GM12878 (cell line): ENCODE measurements around the gene MAL. TPM values are rescaled to one million over a fixed set of nuclear protein-coding genes. Genes with fewer than 3 reads are reported as not detected.

ENCODE experiments used
- ATAC-seq: fragments of 200-7000 bp; cut with Tn5 transposase; 3 replicates; pipeline ENCODE4 v1.9.1; 2020; ENCODE audit warnings: mild to moderate bottlenecking, moderate library complexity
- BruUV-seq: library from RNA; stranded (reverse); fragments of 400-500 nt; replicated peaks from 2 replicates; lab custom pipeline; 2021; lab: Mats Ljungman, UMichigan
- CTCF ChIA-PET: fragments of 300-600 bp; sonication (Branson Sonifier 250); formaldehyde crosslinking; extraction: SDS; loops from one replicate; lab custom pipeline; 2021; ENCODE audit warnings: inconsistent platforms; lab: Yijun Ruan, JAX
- POLR2A ChIA-PET: fragments of 350-600 bp; formaldehyde crosslinking; extraction: SDS; loops from one replicate; lab custom pipeline; 2021; ENCODE audit warnings: inconsistent platforms; lab: Charles Lee
- RAD21 ChIA-PET: fragments of 300-600 bp; sonication (Branson Sonifier 250); formaldehyde crosslinking; loops from one replicate; lab custom pipeline; 2023; ENCODE audit warnings: antibody characterized with exemption; ENCODE audit not compliant: unreplicated experiment; lab: Charles Lee
- SMC1A ChIA-PET: fragments of 300-600 bp; sonication (Branson Sonifier 250); formaldehyde crosslinking; loops from one replicate; lab custom pipeline; 2023; ENCODE audit not compliant: unreplicated experiment, uncharacterized antibody; lab: Charles Lee
- DNase-seq: peaks from one replicate; pipeline ENCODE4 v3.0.0-alpha.2; 2011; ENCODE audit warnings: low read depth, low spot score
- FAIRE-seq: peaks from 3 replicates; lab custom pipeline; 2011; peaks lifted over from hg19 to GRCh38; lab: Jason Lieb, UNC
- H2AFZ ChIP-seq: 2 replicates; pipeline ENCODE4 v1.6.0; 2011; ENCODE audit warnings: low read depth, low read length, control low read depth; ENCODE audit not compliant: control insufficient read depth
- H3K27ac ChIP-seq: 2 replicates; pipeline ENCODE4 v1.5.1; 2011; ENCODE audit warnings: control low read depth; ENCODE audit not compliant: control insufficient read depth, insufficient read depth
- H3K27me3 ChIP-seq, 2 experiments: replicated peaks in 1 of 2; 2 replicates each; pipeline versions ENCODE4 v1.6.0 to v1.6.1; 2011; ENCODE audit warnings: low read length in 1 of 2; ENCODE audit not compliant: control insufficient read depth in 2 of 2, insufficient read depth in 2 of 2
- H3K36me3 ChIP-seq, 2 experiments: 2 replicates each; pipeline ENCODE4 v1.5.1; 2011; ENCODE audit warnings: low read length in 1 of 2; ENCODE audit not compliant: control insufficient read depth in 2 of 2, insufficient read depth in 2 of 2
- H3K4me1 ChIP-seq: 2 replicates; pipeline ENCODE4 v1.6.1; 2011; ENCODE audit warnings: mild to moderate bottlenecking, low read length, moderate library complexity, mixed read lengths; ENCODE audit not compliant: control insufficient read depth, insufficient read depth
- H3K4me2 ChIP-seq: 2 replicates; pipeline ENCODE4 v1.6.0; 2011; ENCODE audit warnings: control low read depth; ENCODE audit not compliant: control insufficient read depth, insufficient read depth
- H3K4me3 ChIP-seq: fragments of 200-600 bp; sonication (generic); 2 replicates; pipeline ENCODE4 v1.5.1; 2016
- H3K79me2 ChIP-seq: 2 replicates; pipeline ENCODE4 v1.6.0; 2011; ENCODE audit warnings: low read length; ENCODE audit not compliant: control insufficient read depth, insufficient read depth
- H3K9ac ChIP-seq: 2 replicates; pipeline ENCODE4 v1.8.0; 2011; ENCODE audit warnings: low read length, control low read depth, mixed read lengths; ENCODE audit not compliant: control insufficient read depth, insufficient read depth
- H3K9me3 ChIP-seq: replicated peaks from 3 replicates; pipeline ENCODE4 v1.5.1; 2011; ENCODE audit warnings: mild to moderate bottlenecking, low read length; ENCODE audit not compliant: control insufficient read depth, insufficient read depth
- H4K20me1 ChIP-seq: 2 replicates; pipeline ENCODE4 v1.6.0; 2011; ENCODE audit not compliant: control insufficient read depth, insufficient read depth
- ESRRA ChIP-seq: IDR thresholded peaks from 2 replicates; pipeline ENCODE4 v1.6.1; 2012; ENCODE audit warnings: mild to moderate bottlenecking, low read length, improper control_type of control experiment
- IKZF1 ChIP-seq: fragments of 450-650 bp; conservative IDR thresholded peaks from 2 replicates; pipeline ENCODE4 v1.6.1; 2017; ENCODE audit warnings: antibody characterized with exemption, mild to moderate bottlenecking
- STAT3 ChIP-seq: IDR thresholded peaks from 2 replicates; pipeline ENCODE4 v1.6.1; 2011; ENCODE audit warnings: low read depth, low read length, improper control_type of control experiment
- TBL1XR1 ChIP-seq: IDR thresholded peaks from 2 replicates; pipeline ENCODE4 v1.6.1; 2012; ENCODE audit warnings: low read depth, low read length, improper control_type of control experiment
- ZNF622 ChIP-seq: fragments of 450-650 bp; IDR thresholded peaks from 2 replicates; pipeline ENCODE4 v1.6.1; 2017; ENCODE audit warnings: mild to moderate bottlenecking, inconsistent platforms
- WGBS: methylation state at CpG from one replicate; pipeline ENCODE4 v1.1.6; 2016; ENCODE audit warnings: low lambda C conversion rate; ENCODE audit not compliant: insufficient replicate concordance, insufficient coverage; ENCODE audit errors: missing lambda C conversion rate; 5-methylcytosine and 5-hydroxymethylcytosine counted together
- in situ Hi-C: fragments of 300-500 bp; cut with MboI; formaldehyde crosslinking; loops from 9 replicates; pipeline ENCODE4 v1.14.3; 2018; ENCODE audit warnings: mixed read lengths
- intact Hi-C: fragments of 100-400 bp; cut with micrococcal nuclease; formaldehyde crosslinking; loops from one replicate; pipeline ENCODE4 v1.14.2; 2022; ENCODE audit not compliant: unreplicated experiment
- polyA plus RNA-seq, 11 experiments: library from polyadenylated mRNA; depleted of rRNA in 4 of 11; unstranded in 6 of 11; stranded (reverse) in 5 of 11; fragments of >200 nt; fragmentation: Nextera tagmentation in 4 of 11; fragmentation: Illumina TruSeq in 1 of 11; extraction: Ambion mirVana in 4 of 11; extraction: Trizol in 1 of 11; gene quantifications; 1 replicate in 1 of 11; 2 replicates in 10 of 11; pipeline versions ENCODE4 v1.2.1 to v1.2.3, GENCODE V29; 2011 to 2016; ENCODE audit warnings: inconsistent platforms in 2 of 11, missing spikeins in 2 of 11, low read depth in 1 of 11
- total RNA-seq, 4 experiments: library from RNA; depleted of rRNA in 3 of 4; stranded (reverse); fragments of >200 nt in 3 of 4; fragmentation: Illumina TruSeq in 1 of 4; extraction: Trizol in 1 of 4; gene quantifications; 2 replicates each; pipeline versions ENCODE4 v1.2.1 to v1.2.3, GENCODE V29; 2013 to 2021
- TF ChIP-seq, protein P1 (sequence below): fragments of 450-650 bp; IDR thresholded peaks from 2 replicates; pipeline ENCODE4 v1.6.1; 2016; ENCODE audit warnings: mild to moderate bottlenecking, moderate library complexity, borderline replicate concordance
- TF ChIP-seq, protein P2 (sequence below): fragments of 450-650 bp; IDR thresholded peaks from 2 replicates; pipeline ENCODE4 v1.6.1; 2017; ENCODE audit warnings: mild to moderate bottlenecking
- TF ChIP-seq, protein P3 (sequence below): fragments of 450-650 bp; IDR thresholded peaks from 2 replicates; pipeline ENCODE4 v1.6.1; 2017; ENCODE audit warnings: borderline replicate concordance

The MAL gene
- total and polyA plus RNA-seq, 10 of the 15 experiments (the other 5 are each of a cell fraction or from before 2014, with no cell fraction given) = 1.3 to 4.5 (median 1.7) TPM

DNA sequence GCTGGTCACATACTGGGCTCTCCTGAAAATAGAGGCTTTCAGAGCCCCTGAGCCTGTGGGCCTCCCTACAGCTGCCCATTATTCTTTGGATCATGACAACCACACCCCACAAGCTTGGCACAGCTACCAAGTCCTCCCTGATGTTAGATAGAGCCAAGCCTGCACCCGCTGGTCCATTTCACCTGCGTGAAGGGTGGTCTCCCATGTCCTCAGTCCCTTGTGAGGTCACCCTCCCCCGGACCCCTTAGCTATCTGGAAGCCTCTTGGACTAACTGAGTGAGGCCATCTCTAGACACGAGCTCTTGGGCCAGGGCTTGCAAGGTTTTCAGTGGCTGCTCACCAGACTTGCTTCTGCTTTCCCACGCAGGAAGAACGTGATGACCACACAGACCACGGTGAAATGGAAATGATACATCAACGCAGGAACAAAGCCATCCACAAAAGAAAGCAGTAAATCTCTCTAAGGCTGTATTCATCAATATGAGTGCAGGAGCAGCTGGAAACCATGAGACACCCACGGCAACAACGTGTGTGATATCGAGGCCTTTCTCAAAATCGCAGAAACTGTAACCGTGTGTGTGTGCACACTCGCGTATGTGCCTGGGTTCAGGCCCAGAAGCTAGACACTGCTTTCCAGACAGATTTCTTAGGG, 10.1 kb upstream of the MAL start (continued):
- TF ChIP-seq, protein P1, sequence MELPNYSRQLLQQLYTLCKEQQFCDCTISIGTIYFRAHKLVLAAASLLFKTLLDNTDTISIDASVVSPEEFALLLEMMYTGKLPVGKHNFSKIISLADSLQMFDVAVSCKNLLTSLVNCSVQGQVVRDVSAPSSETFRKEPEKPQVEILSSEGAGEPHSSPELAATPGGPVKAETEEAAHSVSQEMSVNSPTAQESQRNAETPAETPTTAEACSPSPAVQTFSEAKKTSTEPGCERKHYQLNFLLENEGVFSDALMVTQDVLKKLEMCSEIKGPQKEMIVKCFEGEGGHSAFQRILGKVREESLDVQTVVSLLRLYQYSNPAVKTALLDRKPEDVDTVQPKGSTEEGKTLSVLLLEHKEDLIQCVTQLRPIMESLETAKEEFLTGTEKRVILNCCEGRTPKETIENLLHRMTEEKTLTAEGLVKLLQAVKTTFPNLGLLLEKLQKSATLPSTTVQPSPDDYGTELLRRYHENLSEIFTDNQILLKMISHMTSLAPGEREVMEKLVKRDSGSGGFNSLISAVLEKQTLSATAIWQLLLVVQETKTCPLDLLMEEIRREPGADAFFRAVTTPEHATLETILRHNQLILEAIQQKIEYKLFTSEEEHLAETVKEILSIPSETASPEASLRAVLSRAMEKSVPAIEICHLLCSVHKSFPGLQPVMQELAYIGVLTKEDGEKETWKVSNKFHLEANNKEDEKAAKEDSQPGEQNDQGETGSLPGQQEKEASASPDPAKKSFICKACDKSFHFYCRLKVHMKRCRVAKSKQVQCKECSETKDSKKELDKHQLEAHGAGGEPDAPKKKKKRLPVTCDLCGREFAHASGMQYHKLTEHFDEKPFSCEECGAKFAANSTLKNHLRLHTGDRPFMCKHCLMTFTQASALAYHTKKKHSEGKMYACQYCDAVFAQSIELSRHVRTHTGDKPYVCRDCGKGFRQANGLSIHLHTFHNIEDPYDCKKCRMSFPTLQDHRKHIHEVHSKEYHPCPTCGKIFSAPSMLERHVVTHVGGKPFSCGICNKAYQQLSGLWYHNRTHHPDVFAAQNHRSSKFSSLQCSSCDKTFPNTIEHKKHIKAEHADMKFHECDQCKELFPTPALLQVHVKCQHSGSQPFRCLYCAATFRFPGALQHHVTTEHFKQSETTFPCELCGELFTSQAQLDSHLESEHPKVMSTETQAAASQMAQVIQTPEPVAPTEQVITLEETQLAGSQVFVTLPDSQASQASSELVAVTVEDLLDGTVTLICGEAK = no peak
- TF ChIP-seq, protein P2, sequence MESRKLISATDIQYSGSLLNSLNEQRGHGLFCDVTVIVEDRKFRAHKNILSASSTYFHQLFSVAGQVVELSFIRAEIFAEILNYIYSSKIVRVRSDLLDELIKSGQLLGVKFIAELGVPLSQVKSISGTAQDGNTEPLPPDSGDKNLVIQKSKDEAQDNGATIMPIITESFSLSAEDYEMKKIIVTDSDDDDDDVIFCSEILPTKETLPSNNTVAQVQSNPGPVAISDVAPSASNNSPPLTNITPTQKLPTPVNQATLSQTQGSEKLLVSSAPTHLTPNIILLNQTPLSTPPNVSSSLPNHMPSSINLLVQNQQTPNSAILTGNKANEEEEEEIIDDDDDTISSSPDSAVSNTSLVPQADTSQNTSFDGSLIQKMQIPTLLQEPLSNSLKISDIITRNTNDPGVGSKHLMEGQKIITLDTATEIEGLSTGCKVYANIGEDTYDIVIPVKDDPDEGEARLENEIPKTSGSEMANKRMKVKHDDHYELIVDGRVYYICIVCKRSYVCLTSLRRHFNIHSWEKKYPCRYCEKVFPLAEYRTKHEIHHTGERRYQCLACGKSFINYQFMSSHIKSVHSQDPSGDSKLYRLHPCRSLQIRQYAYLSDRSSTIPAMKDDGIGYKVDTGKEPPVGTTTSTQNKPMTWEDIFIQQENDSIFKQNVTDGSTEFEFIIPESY = no peak

- 26% methylated on average over 9 of the region's 9 CpGs for WGBS
- BruUV-seq = no TSS peak
- Histone ChIP-seq H3K9ac (no peak overlapping the region), H3K79me2 (no peaks in the 10 kb centered on the region), H3K4me2 (no peak overlapping the region), H3K9me3 (no peaks in the 10 kb centered on the region), H3K36me3 (no peaks in the 10 kb centered on the region), H3K27me3 (no peaks in the 10 kb centered on the region), H4K20me1 (no peaks in the 10 kb centered on the region), H3K4me3 (no peak overlapping the region), H3K4me1 (peaks cover 29% of the 10 kb centered on the region), H2AFZ (no peak overlapping the region), H3K27ac (no peak overlapping the region)
- in situ Hi-C loops (no loop called here), intact Hi-C loops (no loop called here)
- DNase-seq = no peak
- RAD21 ChIA-PET = no interaction called here
- TF ChIP-seq STAT3 (no peak), ZNF622 (no peak), IKZF1 (no peak), ESRRA (no peak), TBL1XR1 (no peak)
- TF ChIP-seq, protein P3, sequence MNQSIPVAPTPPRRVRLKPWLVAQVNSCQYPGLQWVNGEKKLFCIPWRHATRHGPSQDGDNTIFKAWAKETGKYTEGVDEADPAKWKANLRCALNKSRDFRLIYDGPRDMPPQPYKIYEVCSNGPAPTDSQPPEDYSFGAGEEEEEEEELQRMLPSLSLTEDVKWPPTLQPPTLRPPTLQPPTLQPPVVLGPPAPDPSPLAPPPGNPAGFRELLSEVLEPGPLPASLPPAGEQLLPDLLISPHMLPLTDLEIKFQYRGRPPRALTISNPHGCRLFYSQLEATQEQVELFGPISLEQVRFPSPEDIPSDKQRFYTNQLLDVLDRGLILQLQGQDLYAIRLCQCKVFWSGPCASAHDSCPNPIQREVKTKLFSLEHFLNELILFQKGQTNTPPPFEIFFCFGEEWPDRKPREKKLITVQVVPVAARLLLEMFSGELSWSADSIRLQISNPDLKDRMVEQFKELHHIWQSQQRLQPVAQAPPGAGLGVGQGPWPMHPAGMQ = no peak
- POLR2A ChIA-PET = no interaction called here
- SMC1A ChIA-PET = interaction anchor here (0.6 kb wide), 1 partner anchor 15 kb away, joined by 3 read pairs; no protein-coding TSS in a partner anchor
- FAIRE-seq = no peak
- CTCF ChIA-PET = interaction anchor here (1.9 to 2.5 kb wide), 2 partner anchors 30 to 99 kb away, joined by 6 to 7 read pairs; no protein-coding TSS in a partner anchor
- ATAC-seq = no peak
Measured at GRCh38 chr2:95016616-95017015, 8.9 kb upstream of the MAL start.
